Tibial nerve (tissue), 3 donors: ENCODE measurements around the gene UTP3.
"Not testable (repeated sequence)": the region's sequence is repeated elsewhere in the genome, so short reads cannot be mapped to it uniquely, and the experiment has no call there.

Experiments used
- CTCF ChIP-seq, 5 experiments: fragments of 200-600 bp in 3 of 5; fragments of 450-650 bp in 2 of 5; sonication (generic) in 3 of 5; IDR thresholded peaks; one replicate each; pipeline ENCODE4 v1.5.1; 2016 to 2019; ENCODE audit warnings: antibody characterized with exemption in 5 of 5, mild to moderate bottlenecking in 3 of 5, moderate library complexity in 2 of 5
- POLR2A ChIP-seq, 2 donors: fragments of 450-650 bp; IDR thresholded peaks; one replicate each; pipeline ENCODE4 v1.6.1; 2017; ENCODE audit warnings: antibody characterized with exemption in 2 of 2, mild to moderate bottlenecking in 2 of 2, moderate library complexity in 2 of 2

- TF ChIP-seq CTCF, POLR2A (IDR thresholded peaks at IDR 0.05): not testable (repeated sequence)
Observed at GRCh38 chr4:70698435-70698834, 10.1 kb downstream of the UTP3 start.
